SKM-1 treated with dmso at 0.1 percent for 144 hours (cell line): ENCODE data around the gene TESK2.
"Not testable (repeated sequence)": the region's sequence is repeated elsewhere in the genome, so short reads cannot be mapped to it uniquely, and the experiment has no call there.

Experiments
- DNase-seq: peaks from one replicate; lab custom pipeline; 2025; ENCODE audit not compliant: unreplicated experiment; lab: John Stamatoyannopoulos, UW

TESK2 gene

GRCh38 chr1:45510036-45510971, 19.3 kb upstream of the TESK2 start:
- no peak for DNase-seq

- no peak for DNase-seq
These were observed 17.6 kb upstream of the TESK2 start for GRCh38 chr1:45508295-45509151.

GRCh38 chr1:45507893-45508292, 16.9 kb upstream of the TESK2 start:
- DNase-seq, result no peak

GRCh38 chr1:45507195-45507594, 16.2 kb upstream of the TESK2 start:
- no peak for DNase-seq

GRCh38 chr1:45503462-45504360, 12.7 kb upstream of the TESK2 start:
- no peak for DNase-seq

- DNase-seq, result no peak
These were observed 10.5 kb upstream of the TESK2 start for GRCh38 chr1:45501505-45501859.

- DNase-seq, result no peak
These were observed 8.4 kb upstream of the TESK2 start for GRCh38 chr1:45499415-45499769.

GRCh38 chr1:45498279-45498678, 7.3 kb upstream of the TESK2 start:
- no peak for DNase-seq

GRCh38 chr1:45493116-45493697, 2.2 kb upstream of the TESK2 start:
- peak; percentile 50 for DNase-seq

- DNase-seq, result no peak
These were observed 1.7 kb upstream of the TESK2 start for GRCh38 chr1:45492691-45493090.

GRCh38 chr1:45491487-45492260, 711 bp upstream of the TESK2 start:
- DNase-seq, result no peak

GRCh38 chr1:45490121-45490625, 790 bp downstream of the TESK2 start:
- peak; percentile 20 for DNase-seq

GRCh38 chr1:45489379-45489778, 1.6 kb downstream of the TESK2 start:
- not testable (repeated sequence) for DNase-seq

GRCh38 chr1:45488666-45489377, 2.1 kb downstream of the TESK2 start:
- peak; percentile 95 for DNase-seq

GRCh38 chr1:45485949-45486348, 5.0 kb downstream of the TESK2 start:
- no peak for DNase-seq

- DNase-seq, result no peak
These were observed 11.8 kb downstream of the TESK2 start for GRCh38 chr1:45479039-45479748.

GRCh38 chr1:45478121-45478814, 12.7 kb downstream of the TESK2 start:
- DNase-seq, result no peak

- no peak for DNase-seq
These were observed 13.3 kb downstream of the TESK2 start for GRCh38 chr1:45477646-45478045.
